DOHH2 (cell line): Measurements from ENCODE around the gene ATP8A2.
"Not testable (repeated sequence)": the region's sequence is repeated elsewhere in the genome, so short reads cannot be mapped to it uniquely, and the experiment has no call there.

Experiments
- CTCF ChIP-seq: fragments of 200-600 bp; sonication (generic); IDR thresholded peaks from one replicate; pipeline ENCODE4 v1.5.1; 2014; ENCODE audit warnings: antibody characterized with exemption, mild to moderate bottlenecking, low read depth, low read length; ENCODE audit not compliant: poor library complexity, severe bottlenecking
- EZH2phosphoT487 ChIP-seq: fragments of 200-600 bp; sonication (generic); IDR thresholded peaks from 2 replicates; pipeline ENCODE4 v1.6.1; 2017; ENCODE audit warnings: borderline replicate concordance, mild to moderate bottlenecking, antibody characterized with exemption, low read length, moderate library complexity, mixed read lengths

DNA sequence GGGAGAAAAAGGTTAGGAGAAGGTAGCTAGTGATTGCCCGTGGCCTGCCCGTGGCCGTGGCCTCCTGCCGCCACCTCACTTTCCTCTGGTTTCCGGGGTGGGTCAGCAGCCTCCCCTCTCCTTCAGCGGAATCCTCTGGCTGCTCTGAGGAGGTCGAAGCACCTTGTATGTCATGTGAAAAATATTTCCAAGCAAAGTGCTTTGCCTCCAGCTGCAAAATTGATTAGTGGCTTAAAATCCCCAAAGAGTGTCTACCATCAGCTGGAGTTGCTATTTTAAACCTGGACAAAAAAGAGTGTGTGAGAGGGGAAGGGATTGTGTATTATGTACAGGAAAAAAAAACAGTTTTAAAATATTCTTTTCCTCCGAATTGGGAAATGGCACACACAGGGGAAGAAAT is 697.9 kb downstream of the ATP8A2 start:
- not testable (repeated sequence) for TF ChIP-seq EZH2phosphoT487, CTCF
